ENCODE results near the gene HOXC9.

The HOXC9 gene

GRCh38 chr12:54015018-54015931 lies 15.3 kb downstream of the HOXC9 start:
- no peak for DNase-seq (ENCODE audit: low read depth in 2 of 2)

- no peak for DNase-seq (ENCODE audit: low read depth in 2 of 2)
These were observed 16.1 kb downstream of the HOXC9 start for GRCh38 chr12:54016051-54016450.

- peak; percentile 85 to 87 for DNase-seq (ENCODE audit: low read depth in 2 of 2)
These were observed 16.6 kb downstream of the HOXC9 start for GRCh38 chr12:54016478-54016964.

GRCh38 chr12:54017027-54017788 lies 17.2 kb downstream of the HOXC9 start:
- no peak for DNase-seq (ENCODE audit: low read depth in 2 of 2)

GRCh38 chr12:54017878-54018467 lies 18.0 kb downstream of the HOXC9 start:
- DNase-seq (ENCODE audit: low read depth in 2 of 2), result peak; percentile 95 to 96

GRCh38 chr12:54018468-54018984 lies 18.6 kb downstream of the HOXC9 start:
- peak in 1 of 2 experiments; percentile 63 for DNase-seq (ENCODE audit: low read depth in 2 of 2)

GRCh38 chr12:54019091-54019811 lies 19.3 kb downstream of the HOXC9 start:
- DNase-seq (ENCODE audit: low read depth in 2 of 2), result no peak

- no peak for DNase-seq (ENCODE audit: low read depth in 2 of 2)
These were observed 20.1 kb downstream of the HOXC9 start for GRCh38 chr12:54019924-54020590.

GRCh38 chr12:54020591-54021405 lies 20.8 kb downstream of the HOXC9 start:
- no peak for DNase-seq (ENCODE audit: low read depth in 2 of 2)

GRCh38 chr12:54021432-54022013 lies 21.6 kb downstream of the HOXC9 start:
- DNase-seq (ENCODE audit: low read depth in 2 of 2), result no peak

GRCh38 chr12:54022960-54023884 lies 23.3 kb downstream of the HOXC9 start:
- no peak for DNase-seq (ENCODE audit: low read depth in 2 of 2)

- DNase-seq (ENCODE audit: low read depth in 2 of 2), result no peak
These were observed 24.2 kb downstream of the HOXC9 start for GRCh38 chr12:54024127-54024526.

- no peak for DNase-seq (ENCODE audit: low read depth in 2 of 2)
These were observed 24.8 kb downstream of the HOXC9 start for GRCh38 chr12:54024581-54025305.

GRCh38 chr12:54025499-54026405 lies 25.8 kb downstream of the HOXC9 start:
- DNase-seq (ENCODE audit: low read depth in 2 of 2), result no peak

- DNase-seq (ENCODE audit: low read depth in 2 of 2), result no peak
These were observed 26.9 kb downstream of the HOXC9 start for GRCh38 chr12:54026640-54027441.

- DNase-seq (ENCODE audit: low read depth in 2 of 2), result no peak
These were observed 27.5 kb downstream of the HOXC9 start for GRCh38 chr12:54027442-54027786.

Data from fibroblast of skin of left biceps (primary cell).